Inflammatory macrophage treated with lipopolysaccharide for 4 hours (primary cell): ENCODE results near the gene EPN2.
"Not testable (repeated sequence)": the region's sequence is repeated elsewhere in the genome, so short reads cannot be mapped to it uniquely, and the experiment has no call there.

Experiments
- DNase-seq: peaks from one replicate; pipeline ENCODE4 v3.0.0-alpha.2; 2020

Gene EPN2

DNA sequence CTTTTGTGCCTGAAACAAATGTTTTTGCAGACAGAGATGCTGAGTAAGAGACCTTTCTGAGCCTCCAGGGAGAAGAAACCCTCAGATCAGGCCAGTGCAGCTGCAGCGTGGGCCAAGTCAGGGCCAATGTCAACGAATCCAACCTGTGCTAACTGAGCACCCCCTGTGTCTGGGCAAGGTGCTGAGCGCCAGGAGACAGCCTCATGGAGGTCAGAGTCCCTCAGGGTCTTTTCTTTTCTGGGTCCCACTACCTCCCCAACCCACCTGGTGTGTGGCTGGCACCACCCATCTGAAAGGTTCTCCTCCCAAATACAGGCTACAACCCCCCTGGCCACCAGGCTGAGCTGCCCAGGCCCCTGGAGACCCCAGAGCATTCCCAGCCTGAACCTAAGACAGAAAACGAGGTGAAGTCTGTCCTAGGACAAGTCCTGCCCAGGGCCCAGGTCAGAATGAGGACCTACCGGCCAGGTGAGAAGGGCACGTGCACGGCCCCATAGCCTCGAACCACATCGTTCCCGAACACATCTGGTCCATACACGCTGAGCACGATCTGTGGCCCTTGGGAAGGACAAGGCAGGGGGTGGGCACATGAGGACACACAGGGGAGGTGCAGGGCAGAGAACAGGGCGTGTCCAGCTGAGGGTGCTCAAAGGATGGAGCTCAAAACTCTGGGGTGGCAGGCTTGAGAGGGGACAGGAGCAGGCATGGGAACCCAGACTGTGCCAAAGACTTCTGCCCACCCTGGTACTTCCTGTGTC, 110.3 kb downstream of the EPN2 start:
- no peak for DNase-seq

DNA sequence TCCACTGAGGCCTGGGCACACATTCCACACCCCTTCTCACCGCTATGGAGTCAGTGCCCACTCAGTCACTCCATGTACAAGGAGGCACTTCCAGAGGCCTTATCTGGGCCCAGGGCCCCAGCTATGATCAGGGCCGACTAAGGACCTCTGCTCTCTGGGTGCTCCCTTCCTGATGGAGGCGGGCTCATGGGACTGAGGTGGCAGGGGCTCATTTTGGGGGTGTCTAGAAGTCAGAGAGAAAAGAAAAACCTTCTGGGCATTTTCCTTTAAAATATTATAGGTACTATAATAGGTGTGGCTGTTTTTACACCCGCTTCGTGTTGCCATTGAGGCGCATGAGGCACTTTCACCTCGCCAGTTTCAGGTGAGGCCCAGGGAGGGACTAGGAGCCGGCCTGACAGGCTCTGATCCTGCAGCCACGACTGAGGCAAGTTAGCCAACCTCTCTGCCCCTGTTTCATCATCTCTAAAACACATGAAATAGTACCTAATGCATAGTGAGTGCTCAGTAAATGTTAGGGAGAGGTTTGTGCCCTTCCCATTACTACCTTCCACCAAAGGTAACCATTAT, 111.0 kb downstream of the EPN2 start:
- DNase-seq: no peak

DNA sequence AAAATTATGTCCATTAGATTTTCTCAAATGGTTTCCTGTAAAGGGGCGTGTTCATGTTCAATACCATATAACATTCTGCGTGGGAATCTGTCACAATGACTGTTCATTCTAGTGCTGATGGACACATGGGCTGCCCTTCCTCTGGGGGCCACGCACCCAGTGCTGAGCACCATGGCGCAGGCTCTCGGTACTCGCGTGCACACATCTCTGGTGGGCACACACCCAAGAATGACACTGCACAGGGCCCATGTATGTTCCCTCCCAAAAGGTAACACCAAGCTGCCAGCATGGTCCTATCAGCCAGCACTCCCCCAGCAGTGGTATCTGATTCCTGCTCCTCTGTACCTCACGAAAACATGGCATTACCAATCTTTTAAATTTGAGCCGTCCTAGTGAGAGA, 111.6 kb downstream of the EPN2 start:
- no peak for DNase-seq

DNA sequence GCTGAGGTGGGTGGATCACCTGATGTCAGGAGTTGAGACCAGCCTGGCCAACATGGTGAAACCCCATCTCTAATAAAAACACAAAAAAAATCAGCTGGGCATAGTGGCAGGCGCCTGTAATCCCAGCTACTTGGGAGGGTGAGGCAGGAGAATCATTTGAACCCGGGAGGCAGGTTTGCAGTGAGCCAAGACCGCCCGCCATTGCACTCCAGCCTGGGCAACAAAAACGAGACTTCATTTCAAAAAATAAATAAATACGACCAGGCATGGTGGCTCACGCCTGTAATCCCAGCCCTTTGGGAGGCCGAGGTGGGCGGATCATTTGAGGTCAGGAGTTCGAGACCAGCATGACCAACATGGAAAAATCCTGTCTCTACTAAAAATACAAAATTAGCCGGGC, 116.2 kb downstream of the EPN2 start:
- DNase-seq: not testable (repeated sequence)

DNA sequence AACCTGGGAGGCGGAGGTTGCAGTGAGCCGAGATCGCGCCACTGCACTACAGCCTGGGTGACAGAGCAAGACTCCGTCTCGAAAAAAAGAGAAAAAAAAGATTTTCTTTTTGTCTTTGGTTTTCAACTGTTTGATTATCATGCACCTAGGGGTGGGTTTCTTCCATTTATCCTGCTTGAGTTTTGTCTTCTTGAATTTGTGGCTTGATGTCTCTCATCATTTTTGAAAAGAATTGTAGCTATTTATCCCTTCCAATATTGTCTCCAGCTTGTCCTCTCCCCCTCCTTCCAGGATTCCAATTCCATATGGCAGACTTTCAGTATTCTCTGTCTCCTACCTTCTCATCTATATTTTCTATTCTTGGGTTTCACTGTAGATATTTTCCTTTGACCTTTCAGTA, 117.6 kb downstream of the EPN2 start:
- no peak for DNase-seq

DNA sequence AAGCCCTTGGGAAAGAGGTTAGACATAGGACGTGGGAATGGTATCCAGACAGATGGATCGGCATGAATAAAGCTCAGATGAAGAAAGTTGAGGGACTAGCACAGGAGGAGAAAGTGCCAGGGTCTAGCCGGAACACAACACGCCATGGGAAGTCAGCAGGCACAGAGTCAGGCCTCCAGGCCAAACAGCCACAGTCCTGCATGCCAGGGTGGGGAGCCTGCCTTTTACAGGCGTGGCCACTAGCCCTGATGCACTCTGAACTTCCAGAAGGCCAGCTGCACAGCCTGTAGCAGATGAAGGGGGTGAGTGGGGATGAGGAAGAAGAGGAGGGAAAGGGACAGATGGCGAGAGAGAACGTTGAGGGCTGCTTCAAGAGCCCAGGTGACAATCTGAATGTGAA, 120.2 kb downstream of the EPN2 start:
- no peak for DNase-seq

DNA sequence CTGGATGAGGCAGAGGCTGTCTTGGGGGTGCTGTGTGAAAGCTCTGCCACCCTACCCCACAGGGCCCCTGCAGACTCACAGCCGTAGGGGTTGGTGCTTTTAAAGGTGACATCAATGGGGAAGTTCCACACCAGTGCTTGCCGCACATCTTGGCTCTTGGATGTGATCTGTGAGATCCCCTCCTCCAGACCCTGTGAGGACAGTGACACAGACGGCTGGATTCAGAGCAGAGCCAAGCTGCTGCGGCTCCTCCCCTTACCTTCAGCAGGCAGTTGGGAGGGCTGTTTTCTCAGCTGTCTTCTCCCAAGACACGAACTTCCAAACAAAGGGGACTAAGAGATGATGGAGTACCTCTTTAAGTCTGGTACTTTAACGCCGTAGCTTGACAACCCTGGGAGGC, 120.6 kb downstream of the EPN2 start:
- no peak for DNase-seq

DNA sequence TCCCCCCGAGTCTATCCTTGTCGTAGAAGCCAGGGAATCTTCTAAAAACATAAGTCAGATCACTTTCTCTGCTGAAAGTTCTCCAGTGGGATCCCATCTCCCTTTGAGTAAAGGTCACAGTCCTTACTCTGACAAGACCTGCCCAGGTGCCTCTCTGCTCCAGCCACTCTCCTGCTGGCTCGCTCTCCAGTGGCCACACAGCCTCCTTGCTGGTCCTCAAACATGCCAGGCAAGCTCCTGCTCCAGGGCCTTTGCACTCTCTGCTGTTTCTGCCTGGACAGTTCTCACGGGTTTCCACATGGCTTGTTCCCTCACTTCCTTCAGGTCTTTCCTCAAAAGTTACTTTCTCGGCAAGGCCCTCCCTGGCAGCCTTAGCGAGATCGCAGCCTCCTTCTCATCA, 122.0 kb downstream of the EPN2 start:
- DNase-seq: no peak

DNA sequence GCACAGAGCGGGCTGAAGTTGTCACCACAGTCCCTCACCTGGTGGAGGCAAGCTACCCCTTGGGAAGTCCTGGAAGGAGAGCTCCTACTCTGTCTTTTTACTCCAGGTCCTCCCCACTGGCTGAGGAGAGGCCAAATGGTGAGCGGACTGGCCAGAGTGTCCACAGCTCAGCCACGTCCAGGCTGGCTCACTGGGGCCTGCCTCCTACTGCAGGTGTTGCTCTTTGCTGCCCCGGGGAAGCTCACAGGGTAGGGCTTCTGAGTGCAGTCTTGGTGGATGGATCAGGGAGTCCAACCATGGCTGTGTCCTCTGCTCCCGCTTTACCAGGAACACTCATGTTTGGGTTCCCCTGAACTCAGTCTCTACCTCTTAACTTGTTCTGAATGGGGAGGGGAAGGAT, 122.7 kb downstream of the EPN2 start:
- DNase-seq: no peak

DNA sequence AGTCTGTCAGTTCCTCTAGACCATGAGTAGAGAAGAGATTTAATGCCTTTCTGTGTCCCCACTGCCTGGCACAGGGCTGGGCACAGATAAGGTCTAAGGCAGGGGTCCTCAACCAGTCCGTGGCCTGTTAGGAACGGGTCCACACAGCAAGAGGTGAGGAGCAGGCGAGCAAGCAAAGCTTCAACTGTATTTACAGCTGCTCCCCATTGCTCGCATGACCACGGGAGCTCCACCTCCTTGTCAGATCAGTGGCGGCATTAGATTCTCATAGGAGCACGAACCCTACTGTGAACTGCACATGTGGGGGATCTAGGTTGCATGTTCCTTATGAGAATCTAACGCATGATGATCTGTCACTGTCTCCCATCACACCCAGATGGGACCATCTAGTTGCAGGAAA, 123.6 kb downstream of the EPN2 start:
- no peak for DNase-seq

DNA sequence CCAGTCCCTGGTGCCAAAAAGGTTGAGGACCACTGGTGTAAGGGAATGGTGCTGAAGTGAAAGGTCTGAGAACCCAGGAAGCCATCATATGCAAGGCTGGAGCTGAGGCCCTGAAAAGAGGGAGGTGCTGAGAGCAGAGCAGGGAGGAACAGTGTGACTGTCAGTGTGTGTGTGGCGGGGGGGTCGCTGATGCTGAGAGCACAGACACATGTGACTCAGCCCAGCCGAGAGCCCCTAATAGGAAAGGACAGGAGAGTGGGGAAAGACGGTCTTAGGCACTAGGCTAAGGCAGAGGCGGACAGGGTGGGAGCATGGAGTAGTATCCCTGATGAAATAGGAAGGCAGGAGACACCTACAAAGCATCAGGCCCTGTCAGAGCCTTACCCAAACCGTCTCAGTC, 124.2 kb downstream of the EPN2 start:
- no peak for DNase-seq

DNA sequence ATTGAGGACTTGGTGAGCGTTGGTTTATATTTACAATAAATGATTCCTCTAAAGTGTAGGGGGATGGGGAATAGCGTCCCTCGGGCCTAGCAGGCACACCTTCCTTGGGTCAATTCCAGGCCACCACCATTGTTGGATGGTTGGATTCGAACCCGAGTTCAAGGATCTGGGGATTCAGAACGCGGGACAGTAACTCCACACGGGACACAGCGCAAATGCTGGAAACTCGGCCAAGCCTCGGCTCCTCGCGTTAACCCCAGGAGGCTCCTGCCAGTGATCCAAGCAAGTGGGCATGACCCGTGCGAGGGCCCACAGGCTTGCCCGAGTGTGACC, 124.7 kb downstream of the EPN2 start:
- DNase-seq: no peak

DNA sequence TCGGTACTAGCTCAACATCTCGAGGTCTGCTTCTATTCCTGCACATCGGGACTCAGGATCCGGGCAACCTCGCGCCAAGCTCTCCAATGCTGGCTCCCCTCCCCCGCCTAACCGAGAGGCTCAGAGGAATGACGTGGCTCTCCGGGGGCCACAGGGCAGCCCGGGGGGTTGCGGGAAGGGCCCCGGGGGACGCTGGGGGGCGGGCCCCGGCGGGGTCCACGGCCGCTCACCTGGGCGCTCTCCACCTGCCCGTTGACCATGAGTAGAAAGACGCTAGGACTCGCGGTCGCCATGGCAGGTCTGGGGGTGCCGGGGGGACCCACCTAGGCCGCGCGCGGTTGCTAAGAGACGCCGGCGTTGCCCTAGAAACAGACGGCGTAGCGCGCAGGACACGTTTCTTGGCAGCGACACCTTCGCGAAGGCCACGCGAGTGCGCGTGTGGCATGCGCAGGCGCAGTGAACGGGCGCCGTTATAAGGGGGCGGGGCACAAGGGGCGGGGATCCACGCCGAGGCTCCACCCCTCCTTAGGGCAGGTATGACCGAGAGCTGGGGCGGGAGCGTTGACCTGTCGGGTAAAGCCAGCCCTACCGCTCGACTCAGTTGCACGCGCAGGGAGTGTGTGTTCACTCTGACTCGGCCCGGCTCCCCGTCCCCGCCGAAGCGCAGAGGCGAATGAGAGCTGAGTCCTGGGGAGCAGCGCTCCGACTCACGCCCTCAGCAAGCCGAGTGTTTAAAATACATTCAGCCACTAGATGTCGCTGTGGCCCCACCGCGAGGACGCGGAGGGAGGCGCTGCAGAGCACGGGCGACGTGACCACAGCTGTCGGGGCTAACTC, 125.3 kb downstream of the EPN2 start, which contains the start of gene B9D1:
TSS of gene B9D1 (minus strand) at position 447 of the 837 bp plus-strand sequence. CDS start at position 293, 154 bp downstream.
- DNase-seq: peak; percentile 82

DNA sequence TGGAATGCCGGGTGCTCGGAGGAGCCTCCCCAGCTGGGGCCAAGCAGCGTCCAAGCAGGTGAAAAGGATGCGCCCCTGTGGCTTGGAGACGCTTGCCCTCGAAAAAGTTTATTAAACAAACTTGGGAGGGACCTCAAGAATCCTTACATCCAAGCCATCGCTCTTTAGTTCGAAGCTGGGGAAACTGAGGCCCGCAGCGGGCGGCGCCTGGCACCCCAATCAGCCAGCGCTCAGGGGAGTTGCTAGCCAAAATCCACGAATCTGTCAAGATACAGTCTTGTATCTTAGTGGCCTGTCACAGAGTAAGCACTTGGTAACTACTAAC, 125.9 kb downstream of the EPN2 start:
- no peak for DNase-seq

DNA sequence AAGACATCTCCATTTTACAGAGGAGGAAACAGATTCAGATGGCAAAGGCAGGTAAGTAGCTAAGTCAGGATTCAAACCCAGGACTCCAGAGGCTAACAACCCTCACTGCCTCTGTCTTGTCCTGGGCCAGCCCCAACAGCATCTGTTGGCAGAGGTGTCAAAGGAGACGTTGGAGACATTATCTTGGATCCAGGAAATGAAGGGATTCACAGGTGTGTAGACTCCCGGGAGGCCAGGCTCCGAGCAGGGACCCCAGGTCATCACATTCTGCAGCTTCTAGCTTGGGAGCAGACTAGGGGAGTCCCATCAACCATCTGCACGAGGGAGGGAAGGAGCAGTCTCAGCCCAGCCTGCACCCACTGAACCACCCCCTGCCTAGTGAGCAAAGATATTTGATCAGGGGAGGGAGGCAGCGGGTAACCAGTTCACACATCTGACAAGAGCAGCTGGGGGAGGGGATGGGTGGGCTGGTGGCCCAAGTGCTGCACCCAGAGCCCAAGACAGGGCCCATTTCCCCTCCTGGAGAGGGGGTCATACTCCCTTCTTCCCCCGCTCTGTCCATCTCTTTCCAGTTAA, 126.4 kb downstream of the EPN2 start:
- DNase-seq: no peak

DNA sequence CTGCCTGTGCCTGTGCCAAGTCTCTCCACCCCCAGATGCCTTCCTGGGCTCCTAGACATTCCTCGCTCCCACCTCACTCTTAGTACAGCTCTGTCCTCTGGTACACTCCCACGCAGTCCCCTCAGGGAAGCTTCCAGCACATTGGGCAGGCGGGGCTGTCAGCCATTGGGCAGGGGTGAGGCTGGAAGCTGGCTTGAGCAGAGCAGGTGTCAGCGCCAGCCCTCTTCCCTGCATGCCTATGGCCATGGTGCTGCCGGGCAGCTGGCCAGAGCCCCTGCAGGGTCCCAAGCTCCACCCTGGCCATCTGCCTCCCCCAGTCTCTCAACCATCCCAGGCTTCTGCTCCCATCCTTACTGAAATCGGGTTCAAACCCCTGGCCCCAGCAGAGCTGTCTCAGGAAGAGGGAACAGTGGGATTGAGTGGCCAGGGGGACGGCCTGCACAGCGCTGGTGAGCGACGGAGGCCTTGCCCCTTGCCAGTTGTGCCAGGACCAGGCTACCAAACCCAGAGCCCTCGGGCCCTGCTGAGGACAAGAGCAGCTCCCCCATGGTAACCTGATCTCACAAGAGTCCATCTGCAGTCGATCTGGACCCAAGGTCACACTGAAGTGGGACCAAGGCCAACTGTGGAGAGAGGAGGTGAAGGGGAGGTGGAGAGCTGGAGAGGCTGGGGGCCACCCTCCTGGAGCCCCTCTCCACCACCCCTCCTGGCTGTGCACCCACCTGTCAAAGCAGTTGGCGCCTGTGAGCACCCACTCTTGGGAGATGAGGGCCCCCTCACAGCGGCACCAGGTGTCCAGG, 127.7 kb downstream of the EPN2 start:
- no peak for DNase-seq

DNA sequence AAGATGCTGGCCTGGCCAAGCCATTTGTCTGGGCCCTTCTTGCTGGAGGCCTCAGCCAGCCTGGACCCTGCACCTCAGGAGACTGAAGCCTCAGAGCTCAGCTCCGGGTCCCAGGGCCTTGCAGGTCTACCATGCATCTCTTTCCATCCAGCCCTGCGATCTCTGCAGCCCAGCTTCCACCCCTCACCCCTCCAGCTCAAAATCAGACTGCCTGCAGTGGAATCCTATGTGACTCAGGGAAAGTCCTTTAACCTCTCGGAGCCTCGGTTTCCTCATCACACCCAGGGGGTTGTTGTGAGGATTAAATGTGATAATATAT, 128.3 kb downstream of the EPN2 start:
- no peak for DNase-seq

DNA sequence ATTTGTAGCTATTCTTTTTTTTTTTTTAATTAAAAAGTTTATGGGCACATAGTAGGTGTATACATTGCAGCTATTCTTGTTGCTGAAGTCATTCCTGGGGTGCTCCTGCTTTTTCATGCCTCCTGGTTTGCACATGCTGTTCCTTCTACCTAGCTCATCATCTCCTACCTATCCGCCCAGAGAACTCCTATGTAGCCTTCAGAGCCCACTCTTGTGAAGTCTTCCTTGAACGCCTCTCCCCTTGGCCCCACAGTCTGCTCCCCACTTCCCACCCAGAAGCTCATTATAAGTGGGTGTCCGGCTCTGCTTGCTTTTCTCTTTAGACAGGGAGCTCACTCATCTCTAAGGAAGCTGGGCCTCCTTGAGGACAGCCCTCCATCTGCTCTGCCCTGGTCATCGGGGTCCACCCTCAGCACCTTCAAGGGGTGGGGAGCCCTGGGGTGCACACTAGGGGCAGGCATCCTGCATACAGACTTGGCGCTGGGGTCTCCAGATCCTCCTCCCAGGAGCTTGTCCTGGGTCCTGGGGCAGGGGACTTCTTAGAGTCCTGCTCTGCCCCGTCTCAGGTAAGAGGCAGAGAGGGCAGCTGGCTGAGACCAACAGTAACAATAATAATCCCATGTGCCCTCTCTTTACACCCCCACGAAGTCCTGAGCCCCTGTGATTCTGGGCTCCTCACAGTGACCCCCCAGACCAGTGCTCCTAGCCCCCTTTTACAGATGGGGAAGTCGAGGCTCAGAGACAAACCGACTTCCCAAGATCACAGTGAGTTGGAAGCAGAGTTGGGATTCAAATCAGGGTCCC, 128.9 kb downstream of the EPN2 start:
- no peak for DNase-seq

DNA sequence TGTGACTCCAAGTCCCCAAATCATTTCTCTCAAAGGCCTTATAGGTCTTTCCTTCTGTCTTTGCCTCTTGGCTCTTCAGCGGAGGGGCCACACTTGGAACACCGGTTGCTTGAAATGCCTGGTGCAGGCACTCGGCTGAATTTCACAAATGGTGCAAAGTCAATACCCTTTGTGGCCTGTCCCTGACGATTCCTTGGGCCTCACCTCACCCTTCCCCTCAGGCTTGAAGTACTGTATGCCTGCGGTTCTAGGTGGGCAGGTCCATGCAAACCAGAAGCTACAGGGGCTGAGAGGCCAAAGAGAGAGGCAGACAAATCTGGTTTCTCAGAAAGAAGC, 129.4 kb downstream of the EPN2 start:
- no peak for DNase-seq

DNA sequence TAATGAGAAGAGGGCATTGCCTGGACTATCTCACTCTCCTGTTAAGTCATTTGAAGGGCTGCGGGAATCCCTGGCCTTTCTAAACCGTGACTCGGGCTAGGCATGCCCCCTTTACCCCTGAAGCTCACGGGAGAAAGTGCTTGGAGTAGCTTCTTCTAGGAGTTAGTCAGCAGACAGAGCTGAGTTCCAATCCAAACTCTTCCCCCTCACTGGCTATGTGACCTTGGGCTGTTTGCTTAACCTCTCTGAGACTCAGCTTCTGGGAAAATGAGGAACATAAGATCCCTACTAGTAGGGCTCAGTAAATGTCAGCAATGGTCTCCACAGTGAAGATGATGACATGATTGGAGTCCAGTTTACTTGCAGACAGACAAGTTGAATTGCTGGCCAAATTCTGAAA, 131.1 kb downstream of the EPN2 start:
- DNase-seq: peak; percentile 69

DNA sequence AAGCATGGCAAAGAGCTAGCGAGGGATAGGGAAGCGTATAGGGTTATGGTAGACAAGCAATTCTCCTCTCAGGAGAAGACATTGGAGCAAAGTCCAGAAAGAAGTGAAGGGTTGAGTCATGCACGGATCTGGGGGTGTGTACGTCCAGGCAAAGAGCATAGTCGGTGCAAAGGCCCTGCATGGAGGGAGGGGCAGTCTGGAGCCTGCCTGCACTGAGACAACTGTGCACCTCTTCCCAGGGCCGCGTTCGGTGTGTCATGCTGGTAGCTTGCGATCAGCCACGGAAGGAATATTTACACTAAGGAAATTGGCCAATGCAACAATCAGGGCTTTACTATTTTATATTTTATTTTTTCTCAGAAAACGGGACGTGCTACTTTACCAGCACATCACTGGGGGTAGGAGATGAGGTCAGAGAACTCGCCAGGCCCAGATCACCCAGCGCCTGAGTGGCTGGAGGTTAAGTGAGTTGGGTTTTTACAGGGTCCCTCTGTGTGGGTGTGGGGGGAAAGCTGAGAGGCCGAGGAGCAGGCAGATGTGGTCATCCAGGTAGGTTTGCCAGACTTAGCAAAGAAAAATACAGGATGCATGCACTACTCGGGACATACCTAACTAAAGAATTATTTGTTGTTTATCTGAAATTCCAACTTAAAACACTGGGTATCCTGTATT, 132.1 kb downstream of the EPN2 start:
- DNase-seq: no peak
